Ovary (tissue), 3 donors: ENCODE measurements around the gene SFMBT2.

Experiments
- POLR2A ChIP-seq: fragments of 450-650 bp; IDR thresholded peaks from one replicate; pipeline ENCODE4 v1.6.1; 2017; ENCODE audit warnings: antibody characterized with exemption, mild to moderate bottlenecking, moderate library complexity
- TF ChIP-seq, protein P1 (sequence below), 3 donors: fragments of 450-650 bp in 2 of 3; fragments of 200-600 bp in 1 of 3; IDR thresholded peaks; one replicate each; pipeline versions ENCODE4 v1.5.1 to v1.8.0; 2016 to 2022; ENCODE audit warnings: antibody characterized with exemption in 3 of 3, mild to moderate bottlenecking in 1 of 3
- donor health status: DM: no; HTN: no; CAD: no.

DNA sequence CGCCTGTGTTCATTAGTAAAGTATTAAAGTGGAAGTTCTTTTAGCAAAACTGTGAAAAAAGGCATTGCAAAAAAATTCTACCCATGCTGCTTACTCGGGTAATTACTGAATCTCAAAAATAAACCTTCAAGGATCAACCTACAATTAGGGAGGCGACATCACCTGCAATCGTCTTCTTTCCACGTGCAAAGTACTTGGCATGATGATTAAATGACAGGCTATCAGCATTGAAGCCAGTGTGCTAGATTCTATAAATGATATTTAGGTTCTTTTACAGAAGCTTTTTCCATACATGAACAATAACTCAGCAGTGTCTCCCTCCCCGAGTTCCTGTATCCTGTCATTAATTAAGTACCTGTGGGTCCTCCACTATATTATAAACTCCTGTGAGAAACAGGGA lies 105.8 kb downstream of the SFMBT2 start:
- TF ChIP-seq, protein P1, sequence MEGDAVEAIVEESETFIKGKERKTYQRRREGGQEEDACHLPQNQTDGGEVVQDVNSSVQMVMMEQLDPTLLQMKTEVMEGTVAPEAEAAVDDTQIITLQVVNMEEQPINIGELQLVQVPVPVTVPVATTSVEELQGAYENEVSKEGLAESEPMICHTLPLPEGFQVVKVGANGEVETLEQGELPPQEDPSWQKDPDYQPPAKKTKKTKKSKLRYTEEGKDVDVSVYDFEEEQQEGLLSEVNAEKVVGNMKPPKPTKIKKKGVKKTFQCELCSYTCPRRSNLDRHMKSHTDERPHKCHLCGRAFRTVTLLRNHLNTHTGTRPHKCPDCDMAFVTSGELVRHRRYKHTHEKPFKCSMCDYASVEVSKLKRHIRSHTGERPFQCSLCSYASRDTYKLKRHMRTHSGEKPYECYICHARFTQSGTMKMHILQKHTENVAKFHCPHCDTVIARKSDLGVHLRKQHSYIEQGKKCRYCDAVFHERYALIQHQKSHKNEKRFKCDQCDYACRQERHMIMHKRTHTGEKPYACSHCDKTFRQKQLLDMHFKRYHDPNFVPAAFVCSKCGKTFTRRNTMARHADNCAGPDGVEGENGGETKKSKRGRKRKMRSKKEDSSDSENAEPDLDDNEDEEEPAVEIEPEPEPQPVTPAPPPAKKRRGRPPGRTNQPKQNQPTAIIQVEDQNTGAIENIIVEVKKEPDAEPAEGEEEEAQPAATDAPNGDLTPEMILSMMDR (IDR thresholded peaks at IDR 0.05) = no peak
- TF ChIP-seq POLR2A = no peak
